Activated naive CD8-positive, alpha-beta T cell (primary cell): ENCODE results near the gene RPL29.

Experiments used
- H3K27ac Mint-ChIP-seq: one replicate; pipeline ENCODE4 v1.8.0; 2021; ENCODE audit warnings: mixed read lengths
- H3K27me3 Mint-ChIP-seq: one replicate; pipeline ENCODE4 v1.8.0; 2021; ENCODE audit warnings: mixed read lengths
- H3K36me3 Mint-ChIP-seq: one replicate; pipeline ENCODE4 v1.8.0; 2021; ENCODE audit warnings: mixed read lengths
- H3K4me1 Mint-ChIP-seq: one replicate; pipeline ENCODE4 v1.8.0; 2021; ENCODE audit warnings: low read depth, mixed read lengths
- H3K4me3 Mint-ChIP-seq: one replicate; pipeline ENCODE4 v1.8.0; 2021; ENCODE audit warnings: mild to moderate bottlenecking, mixed read lengths
- H3K9me3 Mint-ChIP-seq: one replicate; pipeline ENCODE4 v1.8.0; 2021; ENCODE audit warnings: low read depth, mixed read lengths

RPL29 gene

DNA sequence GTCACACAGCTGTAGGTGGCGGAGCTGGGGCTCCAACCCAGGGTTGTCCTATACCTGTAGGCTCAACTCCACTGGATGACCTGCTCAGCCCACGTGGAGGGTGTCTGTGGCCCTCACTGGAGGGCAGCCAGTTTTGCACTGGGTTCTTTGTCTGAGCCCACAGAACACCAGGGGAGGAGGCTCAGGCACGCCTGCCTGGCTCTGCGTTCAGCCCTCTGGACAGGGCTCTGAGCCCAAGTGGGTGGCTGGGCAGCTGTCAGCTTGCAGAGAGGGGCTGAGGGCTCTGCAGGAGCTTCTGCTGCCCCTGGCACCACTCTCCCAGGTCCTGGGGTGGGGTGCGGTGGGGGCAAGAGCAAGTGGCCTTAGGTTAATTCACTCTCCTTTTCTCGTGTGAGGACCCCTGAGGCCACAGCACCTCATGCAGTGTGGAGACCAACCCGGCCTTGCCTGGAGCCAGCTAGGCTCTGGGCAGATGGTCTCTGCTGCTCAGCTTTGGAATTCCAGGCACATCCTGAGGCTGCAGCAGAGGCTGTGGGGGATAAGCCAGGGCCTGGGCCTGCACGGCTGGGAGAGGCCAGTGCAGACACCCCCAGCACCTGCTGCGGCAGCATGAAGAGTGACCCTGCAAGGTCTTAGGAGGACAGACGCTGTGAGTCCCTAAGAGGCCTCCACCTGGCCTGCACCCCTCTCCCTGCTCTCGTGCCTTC, 37.2 kb upstream of the RPL29 start:
- Mint-ChIP-seq H3K4me3 (no peak overlapping the region), H3K36me3 (no peaks in the 10 kb centered on the region)

DNA sequence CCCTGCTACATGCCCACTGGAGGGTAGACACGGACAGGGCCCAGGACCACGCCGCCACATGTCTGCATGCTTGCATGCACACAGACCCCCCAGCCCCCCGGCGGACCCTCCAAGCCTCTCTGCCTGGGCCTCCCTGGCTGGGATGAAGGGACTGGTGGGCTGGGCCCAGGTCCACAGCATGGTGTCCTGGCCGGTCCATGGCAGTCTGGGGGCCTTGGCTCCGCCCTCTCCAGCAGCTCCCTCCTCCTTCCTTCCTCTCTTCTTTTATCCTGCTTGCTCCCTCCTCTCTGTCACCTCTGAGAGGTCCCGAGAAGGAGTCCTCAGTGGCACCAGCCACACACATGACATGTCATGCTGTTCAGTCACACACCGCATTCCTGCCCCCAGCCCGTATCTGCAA, 36.2 kb upstream of the RPL29 start:
- H3K36me3 Mint-ChIP-seq, result no peaks in the 10 kb centered on the region
- no peak overlapping the region for H3K27ac Mint-ChIP-seq
- no peaks in the 10 kb centered on the region for H3K27me3 Mint-ChIP-seq
- H3K4me3 Mint-ChIP-seq, result no peak overlapping the region
- no peaks in the 10 kb centered on the region for H3K4me1 Mint-ChIP-seq
- H3K9me3 Mint-ChIP-seq, result no peaks in the 10 kb centered on the region

More for the DNA sequence above, 37.2 kb upstream of the RPL29 start:
- H3K27me3 Mint-ChIP-seq, result no peaks in the 10 kb centered on the region
- H3K4me1 Mint-ChIP-seq, result no peaks in the 10 kb centered on the region
- H3K27ac Mint-ChIP-seq, result no peak overlapping the region
- H3K9me3 Mint-ChIP-seq, result no peaks in the 10 kb centered on the region

DNA sequence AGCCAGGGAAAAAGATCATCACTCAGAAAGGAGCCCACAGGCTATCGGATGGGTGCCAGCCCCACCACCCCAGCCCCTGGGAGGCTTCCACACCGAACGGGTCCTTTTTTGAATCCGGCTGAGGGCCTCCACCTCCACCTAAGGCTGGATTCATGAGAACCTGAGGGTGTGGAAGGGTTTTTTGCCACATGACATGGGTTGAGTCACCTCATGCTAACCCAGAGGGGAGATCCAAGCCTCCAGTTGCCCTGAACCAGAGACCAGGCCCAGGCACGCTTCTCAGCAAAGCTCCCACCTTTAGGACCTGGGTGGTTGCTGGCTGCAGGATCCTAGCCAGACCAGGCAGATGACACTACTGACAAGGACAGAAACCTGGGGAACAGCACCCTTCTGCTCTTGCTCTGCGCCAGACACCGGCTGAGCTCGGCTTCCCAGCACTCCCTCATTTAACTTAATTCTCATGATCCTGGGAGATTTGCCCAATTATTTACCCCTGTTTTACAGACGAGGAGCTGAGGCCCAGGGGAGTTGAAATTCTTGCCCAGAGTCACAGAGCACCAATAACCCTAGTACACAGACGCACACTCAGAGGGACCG, 35.1 kb upstream of the RPL29 start:
- H3K27ac Mint-ChIP-seq, result no peak overlapping the region
- no peaks in the 10 kb centered on the region for H3K36me3 Mint-ChIP-seq

DNA sequence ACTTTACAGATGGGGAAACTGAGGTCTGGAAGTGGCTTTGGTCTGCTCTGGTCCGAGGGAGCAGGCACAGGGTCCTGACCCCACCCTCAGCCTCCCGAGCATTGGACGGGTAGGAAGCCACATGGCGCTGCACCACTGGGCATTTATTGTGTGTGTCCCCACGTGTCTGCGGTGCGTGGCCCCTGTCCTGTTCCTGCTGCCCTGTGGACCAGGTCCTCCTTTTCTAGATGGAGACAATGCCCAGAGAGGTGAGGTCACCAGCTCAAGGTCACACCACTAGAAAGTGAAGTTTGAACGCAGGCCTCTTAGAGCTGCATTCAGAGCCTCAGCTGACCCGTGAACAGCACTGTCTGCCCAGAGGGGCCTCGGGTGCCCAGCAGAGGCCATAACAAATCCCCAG, 33.8 kb upstream of the RPL29 start:
- Mint-ChIP-seq H3K27ac (no peak overlapping the region), H3K36me3 (no peaks in the 10 kb centered on the region), H3K4me1 (no peaks in the 10 kb centered on the region), H3K9me3 (no peaks in the 10 kb centered on the region), H3K27me3 (no peaks in the 10 kb centered on the region), H3K4me3 (no peak overlapping the region)

More for the DNA sequence above, 35.1 kb upstream of the RPL29 start:
- Mint-ChIP-seq H3K4me3 (no peak overlapping the region), H3K4me1 (no peaks in the 10 kb centered on the region), H3K27me3 (no peaks in the 10 kb centered on the region), H3K9me3 (no peaks in the 10 kb centered on the region)

DNA sequence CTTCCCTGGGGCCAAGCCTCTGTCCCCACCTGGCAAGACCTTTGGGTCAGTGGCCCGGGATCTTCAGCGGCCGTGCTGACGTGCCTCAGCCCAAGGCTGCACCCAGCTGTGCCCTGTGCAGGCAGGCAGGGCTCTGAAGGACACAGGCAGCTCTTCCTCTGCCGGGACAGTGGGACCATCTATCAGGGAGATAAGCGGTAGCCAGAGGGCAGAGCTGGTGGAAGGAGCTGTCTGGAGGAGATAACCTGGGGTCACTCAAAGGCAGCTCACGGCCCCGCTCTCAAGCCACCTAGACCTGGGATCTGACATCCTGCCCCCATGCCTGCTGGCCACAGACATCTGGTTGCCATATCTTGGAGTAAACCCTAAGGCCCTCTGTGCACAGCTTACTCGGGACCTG, 33.4 kb upstream of the RPL29 start:
- no peaks in the 10 kb centered on the region for H3K27me3 Mint-ChIP-seq
- no peaks in the 10 kb centered on the region for H3K9me3 Mint-ChIP-seq
- no peaks in the 10 kb centered on the region for H3K36me3 Mint-ChIP-seq
- no peak overlapping the region for H3K4me3 Mint-ChIP-seq
- H3K4me1 Mint-ChIP-seq, result no peaks in the 10 kb centered on the region
- no peak overlapping the region for H3K27ac Mint-ChIP-seq

DNA sequence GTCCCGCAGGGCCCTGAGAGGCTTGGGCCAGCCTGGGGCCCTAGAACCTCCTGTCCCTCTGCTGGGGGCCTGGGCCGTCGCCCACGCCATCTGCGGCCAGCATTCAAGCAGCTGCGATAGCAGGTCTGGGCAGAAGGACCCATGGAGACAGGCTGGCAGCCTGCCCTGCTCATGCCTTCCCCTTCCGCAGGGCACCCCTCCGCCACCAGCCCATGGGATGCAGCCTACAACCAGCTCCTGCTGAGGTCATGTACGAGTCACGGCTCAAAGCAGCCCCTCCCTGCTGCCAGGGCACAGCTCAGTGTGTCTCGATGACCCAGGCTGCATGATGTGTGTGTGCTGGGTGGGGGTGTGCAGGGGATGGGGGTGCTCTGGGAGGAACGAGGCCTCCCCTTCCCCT, 32.9 kb upstream of the RPL29 start:
- Mint-ChIP-seq H3K27ac (no peak overlapping the region), H3K9me3 (no peaks in the 10 kb centered on the region), H3K4me3 (no peak overlapping the region), H3K4me1 (no peaks in the 10 kb centered on the region), H3K36me3 (no peaks in the 10 kb centered on the region), H3K27me3 (no peaks in the 10 kb centered on the region)

DNA sequence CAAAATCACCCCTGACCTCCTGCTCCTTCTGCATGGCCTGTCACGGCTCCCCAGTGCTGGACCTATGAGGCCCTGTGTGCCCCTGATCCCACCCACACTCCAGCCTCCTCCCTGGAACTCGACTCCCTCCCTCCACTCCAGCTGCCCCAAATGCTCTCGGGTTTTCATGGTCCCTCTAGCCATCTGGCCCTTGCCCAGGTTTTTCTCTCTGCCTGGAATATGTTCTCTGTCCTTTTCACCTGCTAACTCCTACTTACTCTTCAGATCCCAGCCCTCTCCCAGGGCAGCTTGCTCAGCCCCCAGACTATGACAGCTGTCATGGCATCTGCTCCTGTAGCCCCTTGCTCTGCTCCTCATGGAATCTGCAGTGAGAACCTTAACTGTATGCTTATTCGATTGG, 30.3 kb upstream of the RPL29 start:
- no peaks in the 10 kb centered on the region for H3K36me3 Mint-ChIP-seq

DNA sequence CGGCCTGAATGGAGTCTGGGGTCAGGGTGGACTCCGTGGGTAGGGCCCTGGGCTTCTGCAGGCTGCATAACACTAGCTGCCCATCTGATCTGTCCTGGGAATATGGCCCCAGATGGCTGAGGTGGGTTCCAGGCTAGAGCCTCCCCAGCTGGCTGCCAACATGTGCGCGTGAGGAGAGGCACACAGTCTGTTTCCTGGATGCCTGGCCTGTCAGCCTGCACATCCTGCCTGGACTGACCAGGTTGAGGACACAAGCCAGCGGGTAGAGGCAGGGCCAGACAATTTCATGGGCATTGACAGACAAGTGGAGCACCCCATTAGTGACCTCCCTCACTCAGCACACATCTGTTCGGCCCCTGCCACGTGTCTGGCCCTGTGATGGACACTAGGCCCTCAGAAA, 29.8 kb upstream of the RPL29 start:
- H3K27ac Mint-ChIP-seq, result no peak overlapping the region
- H3K9me3 Mint-ChIP-seq, result no peaks in the 10 kb centered on the region
- no peak overlapping the region for H3K4me3 Mint-ChIP-seq

More for the DNA sequence above, 30.3 kb upstream of the RPL29 start:
- no peak overlapping the region for H3K4me3 Mint-ChIP-seq
- no peaks in the 10 kb centered on the region for H3K9me3 Mint-ChIP-seq
- H3K27me3 Mint-ChIP-seq, result no peaks in the 10 kb centered on the region
- H3K4me1 Mint-ChIP-seq, result no peaks in the 10 kb centered on the region
- H3K27ac Mint-ChIP-seq, result no peak overlapping the region

DNA sequence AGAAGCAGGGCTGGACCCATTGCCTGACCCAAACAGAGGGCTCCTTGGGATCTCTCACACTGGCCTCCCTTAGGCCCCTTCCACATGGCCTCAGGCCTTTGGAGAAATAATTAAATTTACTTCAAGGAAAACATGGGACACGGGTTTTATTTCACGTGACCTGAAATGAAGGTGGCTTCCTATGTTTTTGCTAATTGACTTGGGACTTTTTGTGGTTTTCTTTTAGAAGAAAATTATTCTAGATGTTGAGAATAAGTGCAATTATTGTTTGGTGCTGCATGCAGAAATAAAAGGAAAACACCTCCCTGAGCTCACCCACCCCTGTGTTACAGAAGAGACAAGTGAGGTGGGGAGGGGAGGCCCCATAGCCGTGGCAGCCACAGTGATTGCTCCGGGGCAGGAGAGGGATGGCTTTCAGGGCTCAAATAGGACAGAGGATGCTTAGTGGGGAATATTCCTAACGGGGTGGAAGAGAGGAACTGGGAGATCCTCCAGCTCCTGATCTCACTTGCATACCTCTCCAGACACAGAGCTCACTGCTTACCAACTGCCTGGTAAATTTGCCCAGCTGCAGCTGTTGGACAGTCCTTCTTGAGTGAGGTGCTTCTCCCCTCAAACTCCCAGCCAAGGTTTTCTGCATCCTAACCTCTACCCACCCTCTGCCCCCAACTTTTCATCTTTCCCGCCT, 29.2 kb upstream of the RPL29 start:
- Mint-ChIP-seq H3K27me3 (no peaks in the 10 kb centered on the region), H3K4me3 (no peak overlapping the region), H3K27ac (no peak overlapping the region), H3K36me3 (no peaks in the 10 kb centered on the region), H3K4me1 (no peaks in the 10 kb centered on the region), H3K9me3 (no peaks in the 10 kb centered on the region)

More for the DNA sequence above, 29.8 kb upstream of the RPL29 start:
- Mint-ChIP-seq H3K27me3 (no peaks in the 10 kb centered on the region), H3K36me3 (no peaks in the 10 kb centered on the region), H3K4me1 (no peaks in the 10 kb centered on the region)

DNA sequence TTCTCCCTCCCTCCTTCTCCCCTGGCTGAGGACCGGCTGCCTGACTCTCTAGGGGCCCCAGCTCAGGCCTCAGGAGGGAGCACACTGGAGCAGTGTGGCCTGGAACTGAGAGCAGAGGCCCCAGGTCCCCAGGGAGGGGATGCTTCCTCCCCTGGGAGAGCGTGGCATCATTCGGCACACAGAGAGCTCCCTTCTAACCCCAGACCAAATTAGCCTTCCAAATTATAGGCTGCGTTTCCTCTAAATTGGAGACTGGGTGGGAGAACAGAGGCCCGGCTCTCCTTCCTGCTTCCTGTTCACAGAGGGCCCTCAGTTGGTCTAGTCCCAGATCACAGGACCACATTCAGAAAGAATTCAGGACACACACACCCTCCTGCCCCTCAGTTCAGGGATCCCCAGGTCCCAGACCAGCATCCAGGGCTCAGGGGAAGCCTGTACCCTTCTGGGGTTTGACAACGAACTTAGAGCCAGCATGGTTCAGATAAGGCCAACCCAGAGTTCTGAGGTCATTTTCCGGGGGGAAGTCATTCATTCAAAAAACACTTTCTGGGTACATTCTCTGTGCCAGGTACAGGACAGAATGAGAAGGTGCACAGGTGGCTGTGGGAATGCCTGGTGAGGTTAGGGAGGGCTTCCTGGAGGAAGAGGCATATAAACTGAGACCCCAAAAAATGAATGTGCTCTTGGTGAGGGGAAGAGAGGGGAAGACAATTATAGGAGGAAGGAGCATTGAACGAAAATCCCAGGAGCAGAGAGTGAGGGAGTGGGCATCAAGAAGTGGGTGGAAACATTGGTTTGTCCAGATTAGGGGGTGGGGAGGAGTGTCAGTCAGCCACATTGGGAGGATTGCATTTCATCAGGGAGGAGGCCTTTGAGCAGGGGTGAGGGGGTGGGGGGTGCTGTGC, 28.4 kb upstream of the RPL29 start:
- Mint-ChIP-seq H3K27ac (no peak overlapping the region), H3K4me1 (no peaks in the 10 kb centered on the region), H3K36me3 (no peaks in the 10 kb centered on the region), H3K4me3 (no peak overlapping the region), H3K9me3 (no peaks in the 10 kb centered on the region), H3K27me3 (no peaks in the 10 kb centered on the region)

DNA sequence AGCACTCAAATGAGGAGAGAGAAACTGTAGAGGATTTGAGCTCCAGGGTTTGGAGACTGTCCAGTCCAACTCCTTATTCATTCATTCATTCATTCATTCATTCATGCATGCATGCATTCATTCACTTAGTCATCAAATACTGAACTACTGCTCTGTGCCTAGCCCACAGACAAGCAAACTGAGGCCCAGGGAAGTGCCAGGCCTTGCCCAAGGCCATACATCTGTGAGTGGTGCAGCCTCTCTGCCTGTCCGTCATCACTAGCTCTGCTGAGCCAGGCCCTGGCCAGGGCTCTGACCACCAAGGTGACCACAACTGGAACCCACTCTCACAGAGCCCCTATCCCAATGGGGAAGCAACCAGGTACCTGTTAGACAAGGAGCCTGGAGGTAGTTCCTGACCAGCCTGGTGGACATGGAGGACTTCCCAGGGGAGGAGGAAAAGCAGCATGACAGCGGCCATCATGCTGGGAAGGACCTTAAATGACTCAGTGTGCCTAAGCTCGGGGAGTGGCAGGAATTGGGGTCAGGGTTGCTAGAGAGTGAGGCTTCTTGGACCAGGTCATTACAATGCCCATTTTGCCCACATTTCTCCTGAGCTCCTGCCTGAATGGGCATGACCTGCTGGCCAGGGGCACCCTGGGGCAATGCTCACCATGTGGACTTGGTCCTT, 27.5 kb upstream of the RPL29 start:
- Mint-ChIP-seq H3K27me3 (no peaks in the 10 kb centered on the region), H3K36me3 (no peaks in the 10 kb centered on the region), H3K4me1 (no peaks in the 10 kb centered on the region), H3K9me3 (no peaks in the 10 kb centered on the region), H3K27ac (no peak overlapping the region), H3K4me3 (no peak overlapping the region)

DNA sequence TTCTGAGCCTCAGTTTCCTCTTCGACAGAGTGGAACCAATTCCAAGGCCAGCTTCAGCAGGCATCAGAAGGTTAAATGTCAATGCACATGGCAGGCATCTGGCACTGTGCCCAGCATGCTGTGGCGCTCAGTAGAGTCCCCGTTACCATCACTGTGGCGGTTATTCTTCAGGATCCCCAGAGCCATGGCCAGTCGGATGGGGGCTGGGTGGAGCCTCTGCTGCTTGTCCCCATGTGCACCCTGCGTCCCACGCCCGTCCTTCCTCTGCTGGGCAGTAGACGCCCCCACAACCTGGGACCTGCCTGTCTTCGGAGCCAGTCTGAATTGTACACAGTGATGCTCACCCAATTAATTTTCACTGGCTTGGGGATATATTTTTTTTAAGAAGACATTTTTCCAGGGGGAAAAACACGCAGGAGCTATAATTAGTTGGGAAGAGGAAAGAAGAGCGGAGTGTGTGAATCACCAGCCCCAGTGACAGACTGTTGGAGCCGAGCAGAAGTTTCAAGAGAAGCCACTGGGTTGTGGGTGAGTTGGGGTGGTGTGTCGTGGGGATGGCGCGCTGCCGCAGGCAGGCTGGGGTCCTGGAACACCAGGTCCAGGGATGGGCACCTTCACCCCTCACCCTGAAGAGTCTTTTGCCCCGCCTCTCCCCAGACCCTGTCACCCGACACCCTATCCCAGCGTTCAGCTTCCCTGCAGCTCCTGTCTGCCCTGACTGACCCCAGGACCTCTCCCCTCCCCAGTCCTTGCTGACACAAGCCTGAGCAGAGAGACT, 26.8 kb upstream of the RPL29 start:
- H3K36me3 Mint-ChIP-seq, result no peaks in the 10 kb centered on the region
- H3K4me1 Mint-ChIP-seq, result no peaks in the 10 kb centered on the region
- no peak overlapping the region for H3K27ac Mint-ChIP-seq
- no peaks in the 10 kb centered on the region for H3K9me3 Mint-ChIP-seq
- no peak overlapping the region for H3K4me3 Mint-ChIP-seq
- no peaks in the 10 kb centered on the region for H3K27me3 Mint-ChIP-seq

DNA sequence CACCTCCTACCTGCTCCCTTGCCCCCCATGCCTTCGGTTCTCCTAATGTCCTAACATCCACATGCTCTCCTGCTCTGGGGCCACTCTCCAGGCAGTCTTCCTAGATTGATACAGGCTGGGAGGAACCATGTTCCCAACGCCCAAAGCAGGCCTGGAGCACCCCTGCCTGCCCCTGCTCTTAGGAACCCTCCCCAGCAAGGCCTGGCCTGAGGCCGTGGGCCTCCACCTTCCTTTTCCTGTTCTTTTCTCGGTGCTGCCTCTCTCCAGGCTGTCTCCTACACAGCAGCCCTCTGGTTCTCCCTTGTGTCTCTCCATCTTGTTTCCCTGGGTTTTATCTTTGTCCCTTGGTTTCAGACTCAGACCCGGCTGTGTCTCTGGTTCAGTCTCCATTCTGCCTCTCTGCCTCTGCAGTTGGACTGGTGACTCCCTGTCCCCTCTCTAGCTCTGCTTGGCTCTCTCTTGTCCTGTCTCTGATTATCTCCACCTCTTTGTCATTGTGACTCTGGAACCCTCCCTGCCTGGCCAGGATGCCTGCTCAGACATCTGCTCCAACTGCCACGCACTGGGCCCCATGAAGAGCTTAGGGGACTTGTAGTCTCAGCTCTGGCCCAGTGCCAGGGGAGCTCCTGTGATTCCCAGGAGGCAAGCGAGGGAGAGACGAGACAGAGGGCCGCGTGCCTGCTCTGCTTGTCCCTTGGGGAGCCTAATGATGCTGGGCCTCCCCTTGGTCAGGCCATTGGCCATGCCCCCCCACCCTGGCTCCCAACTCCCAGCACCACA, 26.0 kb upstream of the RPL29 start:
- no peak overlapping the region for H3K27ac Mint-ChIP-seq
- H3K36me3 Mint-ChIP-seq, result no peaks in the 10 kb centered on the region
- no peak overlapping the region for H3K4me3 Mint-ChIP-seq
- no peaks in the 10 kb centered on the region for H3K4me1 Mint-ChIP-seq
- H3K27me3 Mint-ChIP-seq, result no peaks in the 10 kb centered on the region
- H3K9me3 Mint-ChIP-seq, result no peaks in the 10 kb centered on the region
